HepG2 (cell line): Measurements from ENCODE around the gene LRRC8E. TPM values are rescaled to one million over a fixed set of nuclear protein-coding genes. Genes with fewer than 3 reads are reported as not detected.
"Not testable (repeated sequence)": the region's sequence is repeated elsewhere in the genome, so short reads cannot be mapped to it uniquely, and the experiment has no call there.

Source experiments
- ATAC-seq: fragments of 200-7000 bp; cut with Tn5 transposase; 3 replicates; pipeline ENCODE4 v1.9.1; 2020; ENCODE audit warnings: mild to moderate bottlenecking, moderate library complexity
- BruUV-seq: library from RNA; stranded (reverse); fragments of 400-500 nt; replicated peaks from 2 replicates; lab custom pipeline; 2021; lab: Mats Ljungman, UMichigan
- CTCF ChIA-PET: fragments of 300-600 bp; formaldehyde crosslinking; extraction: SDS; loops from one replicate; lab custom pipeline; 2021; ENCODE audit warnings: low total read pairs, inconsistent platforms, low intra/inter-chr PET ratio; lab: Yijun Ruan, JAX
- POLR2A ChIA-PET: fragments of 350-600 bp; sonication (Branson Sonifier 250); formaldehyde crosslinking; loops from one replicate; lab custom pipeline; 2020; ENCODE audit warnings: antibody characterized with exemption, inconsistent platforms; lab: Yijun Ruan, JAX
- DNase-seq: peaks from one replicate; pipeline ENCODE4 v3.0.0-alpha.2; 2015; ENCODE audit warnings: low spot score
- FAIRE-seq: peaks from 3 replicates; lab custom pipeline; 2011; peaks lifted over from hg19 to GRCh38; lab: Jason Lieb, UNC
- H2AFZ ChIP-seq: one replicate; pipeline ENCODE4 v1.6.1; 2011; ENCODE audit warnings: low read length, inconsistent platforms
- H3K27ac ChIP-seq: fragments of 300-600 bp; 3 replicates; pipeline ENCODE4 v1.8.0; 2011; ENCODE audit warnings: mixed run types, mild to moderate bottlenecking, mixed read lengths, low read length, inconsistent platforms; ENCODE audit not compliant: insufficient read depth; ENCODE audit errors: extremely low read length
- H3K27me3 ChIP-seq, 2 experiments: fragments of 200-600 bp in 1 of 2; 2 replicates in 1 of 2; 3 replicates in 1 of 2; pipeline versions ENCODE4 v1.6.0 to v1.8.0; 2011; ENCODE audit warnings: low read length in 2 of 2, mild to moderate bottlenecking in 2 of 2, moderate library complexity in 2 of 2, inconsistent platforms in 1 of 2; ENCODE audit not compliant: insufficient read depth in 2 of 2, control insufficient read depth in 1 of 2
- H3K36me3 ChIP-seq, 2 experiments: fragments of 200-600 bp in 1 of 2; replicated peaks in 1 of 2; 2 replicates in 1 of 2; 3 replicates in 1 of 2; pipeline versions ENCODE4 v1.5.1 to v1.8.0; 2011; ENCODE audit warnings: low read length in 2 of 2, inconsistent platforms in 1 of 2; ENCODE audit not compliant: insufficient read depth in 2 of 2, control insufficient read depth in 1 of 2
- H3K4me1 ChIP-seq: 2 replicates; pipeline ENCODE4 v1.5.1; 2012; ENCODE audit warnings: low read length, inconsistent platforms; ENCODE audit not compliant: insufficient read depth
- H3K4me2 ChIP-seq: 2 replicates; pipeline ENCODE4 v1.6.0; 2011; ENCODE audit warnings: low read depth, low read length, inconsistent platforms
- H3K4me3 ChIP-seq, 3 experiments: fragments of 200-600 bp in 1 of 3; sonication (generic), shearing (Covaris generic) in 1 of 3; replicated peaks in 1 of 3; 2 replicates each; pipeline ENCODE4 v1.5.1; 2011 to 2016; ENCODE audit warnings: low read length in 3 of 3, inconsistent platforms in 2 of 3, low read depth in 2 of 3, mild to moderate bottlenecking in 2 of 3, control low read depth in 1 of 3, mixed read lengths in 1 of 3; ENCODE audit not compliant: insufficient read depth in 1 of 3
- H3K79me2 ChIP-seq: one replicate; pipeline ENCODE4 v1.6.1; 2011; ENCODE audit warnings: low read length, inconsistent platforms; ENCODE audit not compliant: insufficient read depth
- H3K9ac ChIP-seq: 2 replicates; pipeline ENCODE4 v1.6.0; 2011; ENCODE audit warnings: mild to moderate bottlenecking, low read depth, low read length, inconsistent platforms; ENCODE audit not compliant: insufficient read depth
- H3K9me3 ChIP-seq: 2 replicates; pipeline ENCODE4 v1.5.1; 2012; ENCODE audit warnings: mild to moderate bottlenecking, low read length
- H4K20me1 ChIP-seq: 2 replicates; pipeline ENCODE4 v1.6.0; 2011; ENCODE audit warnings: inconsistent platforms, mild to moderate bottlenecking, low read length, moderate library complexity; ENCODE audit not compliant: insufficient read depth
- HHEX ChIP-seq: IDR thresholded peaks from 2 replicates; pipeline ENCODE4 v1.6.1; 2016; ENCODE audit warnings: control low read depth
- KAT8 ChIP-seq: IDR thresholded peaks from 2 replicates; pipeline ENCODE4 v1.6.1; 2016; ENCODE audit warnings: missing genetic modification reagents, missing compliant biosample characterization
- KDM2A ChIP-seq: sonication (generic); formaldehyde crosslinking; IDR thresholded peaks from 2 replicates; pipeline ENCODE4 v1.4.0; 2020; ENCODE audit warnings: low read depth, missing genetic modification reagents, borderline replicate concordance
- ZNF160 ChIP-seq: sonication (generic); formaldehyde crosslinking; IDR thresholded peaks from 2 replicates; pipeline ENCODE4 v1.8.0; 2022; ENCODE audit warnings: mild to moderate bottlenecking, inconsistent platforms, missing genetic modification reagents
- WGBS: methylation state at CpG from one replicate; pipeline ENCODE4 v1.1.6; 2017; ENCODE audit warnings: low lambda C conversion rate; 5-methylcytosine and 5-hydroxymethylcytosine counted together
- in situ Hi-C: cut with HindIII; loops from 2 replicates; pipeline ENCODE4 v1.10.0; 2017; ENCODE audit warnings: low pct_unique_long_range_greater_than_20kb; ENCODE audit not compliant: extremely low pct_ligation_motif_present
- intact Hi-C: fragments of 100-400 bp; cut with micrococcal nuclease; formaldehyde crosslinking; loops from one replicate; pipeline ENCODE4 v1.10.0; 2022; ENCODE audit not compliant: unreplicated experiment
- polyA plus RNA-seq, 8 experiments: library from polyadenylated mRNA; depleted of rRNA in 3 of 8; stranded (reverse) in 7 of 8; unstranded in 1 of 8; fragments of >200 nt; fragmentation: Illumina TruSeq in 4 of 8; extraction: Trizol in 4 of 8; gene quantifications; 2 replicates each; pipeline versions ENCODE4 v1.2.1 to v1.2.3, GENCODE V29; 2011 to 2016; ENCODE audit warnings: low read depth in 4 of 8, missing spikeins in 1 of 8, mixed read lengths in 1 of 8; ENCODE audit not compliant: insufficient read depth in 1 of 8
- total RNA-seq, 5 experiments: library from RNA; depleted of rRNA; stranded (reverse); fragments of >200 nt; fragmentation: Illumina TruSeq; extraction: Trizol; gene quantifications; 2 replicates each; pipeline ENCODE4 v1.2.3, GENCODE V29; 2016; ENCODE audit warnings: low read depth in 1 of 5
- TF ChIP-seq, protein P1 (sequence below): sonication (generic); formaldehyde crosslinking; IDR thresholded peaks from 2 replicates; pipeline ENCODE4 v1.9.0; 2021; ENCODE audit warnings: mild to moderate bottlenecking, missing genetic modification reagents

The LRRC8E gene
- total and polyA plus RNA-seq, 2 of the 13 experiments (the other 11 are each of a cell fraction or from before 2014, with no cell fraction given): 8.0 to 10.3 TPM

DNA sequence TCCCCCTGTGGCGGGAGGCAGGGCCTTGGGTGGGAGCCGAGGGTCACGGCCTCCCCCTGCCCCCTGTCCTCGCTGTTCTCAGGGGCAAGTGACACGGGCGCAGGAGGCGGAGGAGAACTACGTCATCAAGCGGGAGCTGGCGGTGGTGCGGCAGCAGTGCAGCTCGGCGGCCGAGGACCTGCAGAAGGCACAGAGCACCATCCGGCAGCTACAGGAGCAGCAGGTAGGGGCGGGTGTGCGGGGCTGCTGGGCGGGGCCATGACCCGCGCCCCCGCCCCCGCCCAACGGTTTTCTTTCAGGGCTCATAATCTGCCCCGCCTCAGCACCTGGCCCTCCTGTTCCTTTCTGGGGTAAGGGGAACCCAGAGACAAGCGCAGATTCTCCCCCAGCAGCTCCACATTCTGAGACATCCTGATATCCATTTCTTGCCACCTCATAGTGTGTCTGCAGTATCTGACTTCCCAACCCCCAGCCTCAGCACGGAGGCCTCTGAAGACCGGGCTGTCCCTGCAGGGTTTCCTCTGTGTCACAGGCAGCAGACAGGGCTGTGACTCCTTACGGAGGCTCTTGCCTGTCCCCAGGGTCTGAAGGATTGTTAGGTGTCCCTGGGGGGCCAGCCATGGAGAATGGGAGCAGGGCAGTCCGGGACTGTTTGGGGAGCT lies 30.1 kb upstream of the LRRC8E start (continued):
- TF ChIP-seq, protein P1, sequence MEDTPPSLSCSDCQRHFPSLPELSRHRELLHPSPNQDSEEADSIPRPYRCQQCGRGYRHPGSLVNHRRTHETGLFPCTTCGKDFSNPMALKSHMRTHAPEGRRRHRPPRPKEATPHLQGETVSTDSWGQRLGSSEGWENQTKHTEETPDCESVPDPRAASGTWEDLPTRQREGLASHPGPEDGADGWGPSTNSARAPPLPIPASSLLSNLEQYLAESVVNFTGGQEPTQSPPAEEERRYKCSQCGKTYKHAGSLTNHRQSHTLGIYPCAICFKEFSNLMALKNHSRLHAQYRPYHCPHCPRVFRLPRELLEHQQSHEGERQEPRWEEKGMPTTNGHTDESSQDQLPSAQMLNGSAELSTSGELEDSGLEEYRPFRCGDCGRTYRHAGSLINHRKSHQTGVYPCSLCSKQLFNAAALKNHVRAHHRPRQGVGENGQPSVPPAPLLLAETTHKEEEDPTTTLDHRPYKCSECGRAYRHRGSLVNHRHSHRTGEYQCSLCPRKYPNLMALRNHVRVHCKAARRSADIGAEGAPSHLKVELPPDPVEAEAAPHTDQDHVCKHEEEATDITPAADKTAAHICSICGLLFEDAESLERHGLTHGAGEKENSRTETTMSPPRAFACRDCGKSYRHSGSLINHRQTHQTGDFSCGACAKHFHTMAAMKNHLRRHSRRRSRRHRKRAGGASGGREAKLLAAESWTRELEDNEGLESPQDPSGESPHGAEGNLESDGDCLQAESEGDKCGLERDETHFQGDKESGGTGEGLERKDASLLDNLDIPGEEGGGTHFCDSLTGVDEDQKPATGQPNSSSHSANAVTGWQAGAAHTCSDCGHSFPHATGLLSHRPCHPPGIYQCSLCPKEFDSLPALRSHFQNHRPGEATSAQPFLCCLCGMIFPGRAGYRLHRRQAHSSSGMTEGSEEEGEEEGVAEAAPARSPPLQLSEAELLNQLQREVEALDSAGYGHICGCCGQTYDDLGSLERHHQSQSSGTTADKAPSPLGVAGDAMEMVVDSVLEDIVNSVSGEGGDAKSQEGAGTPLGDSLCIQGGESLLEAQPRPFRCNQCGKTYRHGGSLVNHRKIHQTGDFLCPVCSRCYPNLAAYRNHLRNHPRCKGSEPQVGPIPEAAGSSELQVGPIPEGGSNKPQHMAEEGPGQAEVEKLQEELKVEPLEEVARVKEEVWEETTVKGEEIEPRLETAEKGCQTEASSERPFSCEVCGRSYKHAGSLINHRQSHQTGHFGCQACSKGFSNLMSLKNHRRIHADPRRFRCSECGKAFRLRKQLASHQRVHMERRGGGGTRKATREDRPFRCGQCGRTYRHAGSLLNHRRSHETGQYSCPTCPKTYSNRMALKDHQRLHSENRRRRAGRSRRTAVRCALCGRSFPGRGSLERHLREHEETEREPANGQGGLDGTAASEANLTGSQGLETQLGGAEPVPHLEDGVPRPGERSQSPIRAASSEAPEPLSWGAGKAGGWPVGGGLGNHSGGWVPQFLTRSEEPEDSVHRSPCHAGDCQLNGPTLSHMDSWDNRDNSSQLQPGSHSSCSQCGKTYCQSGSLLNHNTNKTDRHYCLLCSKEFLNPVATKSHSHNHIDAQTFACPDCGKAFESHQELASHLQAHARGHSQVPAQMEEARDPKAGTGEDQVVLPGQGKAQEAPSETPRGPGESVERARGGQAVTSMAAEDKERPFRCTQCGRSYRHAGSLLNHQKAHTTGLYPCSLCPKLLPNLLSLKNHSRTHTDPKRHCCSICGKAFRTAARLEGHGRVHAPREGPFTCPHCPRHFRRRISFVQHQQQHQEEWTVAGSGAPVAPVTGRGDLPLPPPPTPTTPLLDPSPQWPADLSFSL (CRISPR knock-in tag): no peak
- TF ChIP-seq KAT8 (CRISPR knock-in tag): no peak
- TF ChIP-seq HHEX (CRISPR knock-in tag): no peak
- TF ChIP-seq ZNF160: no peak
- no peak for TF ChIP-seq KDM2A

GRCh38 chr19:7859087-7859486 lies 29.2 kb upstream of the LRRC8E start:
- BruUV-seq, H3K27ac ChIP-seq, H3K79me2 ChIP-seq, intact Hi-C loops, H3K4me1 ChIP-seq, FAIRE-seq, DNase-seq, in situ Hi-C loops, H3K9ac ChIP-seq, H3K4me3 ChIP-seq, H3K36me3 ChIP-seq, H4K20me1 ChIP-seq, ATAC-seq, H3K27me3 ChIP-seq, H3K9me3 ChIP-seq, H3K4me2 ChIP-seq, H2AFZ ChIP-seq, CTCF ChIA-PET: not testable (repeated sequence)
- POLR2A ChIA-PET: interaction anchor here (0.6 kb wide), 1 partner anchor 571 kb away, joined by 3 read pairs; no protein-coding TSS in a partner anchor
- 88% methylated on average over 7 of the region's 8 CpGs for WGBS
